ENCODE data around the gene CALD1.

- no peak for TF ChIP-seq KAT7 (CRISPR knock-in tag; IDR thresholded peaks at IDR 0.05; ENCODE audit: borderline replicate concordance)
- no peak for TF ChIP-seq CTCF (IDR thresholded peaks at IDR 0.05)
- TF ChIP-seq SP1 (CRISPR knock-in tag; conservative IDR thresholded peaks at IDR 0.05) = no peak
- TF ChIP-seq ELF4 (CRISPR knock-in tag; IDR thresholded peaks at IDR 0.05; ENCODE audit: low read depth) = no peak
- no peak for TF ChIP-seq CREM (CRISPR knock-in tag; IDR thresholded peaks at IDR 0.05)
- no peak for TF ChIP-seq ATF2 (CRISPR knock-in tag; IDR thresholded peaks at IDR 0.05; ENCODE audit: borderline replicate concordance, low read depth)
- no peak for TF ChIP-seq CBFB (CRISPR knock-in tag; IDR thresholded peaks at IDR 0.05; ENCODE audit: low read depth)
- TF ChIP-seq FOXK1 (CRISPR knock-in tag; IDR thresholded peaks at IDR 0.05) = no peak
- no peak for TF ChIP-seq NR2C2 (CRISPR knock-in tag; IDR thresholded peaks at IDR 0.05)
- TF ChIP-seq E2F1 (CRISPR knock-in tag; IDR thresholded peaks at IDR 0.05) = no peak
- TF ChIP-seq HMGXB4 (CRISPR knock-in tag; IDR thresholded peaks at IDR 0.05) = no peak
Observed at GRCh38 chr7:134842886-134843430, 63.5 kb downstream of the CALD1 start.

Data from WTC11 (cell line).